CD4-positive, alpha-beta T cell treated with Interleukin-17A for 4 hours (primary cell): ENCODE results near the gene SOS1.
"Not testable (repeated sequence)": the region's sequence is repeated elsewhere in the genome, so short reads cannot be mapped to it uniquely, and the experiment has no call there.

Experiments
- DNase-seq: peaks from one replicate; pipeline ENCODE4 v3.0.0-alpha.2; 2020; ENCODE audit warnings: mixed read lengths

Gene SOS1

DNA sequence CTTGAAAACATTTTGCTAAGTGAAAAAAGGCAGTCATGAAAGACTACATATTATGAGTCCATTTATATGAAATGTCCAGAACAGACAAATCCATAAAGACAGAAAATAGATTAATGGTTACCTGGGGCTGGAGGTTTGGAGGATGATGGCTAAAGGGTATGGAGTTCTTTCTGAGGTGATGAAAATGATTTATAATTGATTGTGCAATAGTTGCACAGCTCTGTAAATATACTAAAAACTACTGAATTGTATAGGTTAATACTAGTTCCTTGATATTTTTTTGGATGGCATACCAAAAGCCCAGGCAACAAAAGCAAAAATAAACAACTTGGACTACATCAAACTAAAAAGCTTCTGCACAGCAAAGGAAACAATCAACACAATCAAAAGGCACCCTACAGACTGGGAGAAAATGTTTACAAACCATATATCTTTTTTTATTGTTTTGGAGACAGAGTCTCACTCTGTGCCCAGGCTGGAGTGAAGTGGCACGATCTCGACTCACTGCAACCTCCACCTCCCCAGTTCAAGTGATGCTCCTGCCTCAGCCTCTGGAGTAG is 21.5 kb downstream of the SOS1 start:
- DNase-seq = no peak

DNA sequence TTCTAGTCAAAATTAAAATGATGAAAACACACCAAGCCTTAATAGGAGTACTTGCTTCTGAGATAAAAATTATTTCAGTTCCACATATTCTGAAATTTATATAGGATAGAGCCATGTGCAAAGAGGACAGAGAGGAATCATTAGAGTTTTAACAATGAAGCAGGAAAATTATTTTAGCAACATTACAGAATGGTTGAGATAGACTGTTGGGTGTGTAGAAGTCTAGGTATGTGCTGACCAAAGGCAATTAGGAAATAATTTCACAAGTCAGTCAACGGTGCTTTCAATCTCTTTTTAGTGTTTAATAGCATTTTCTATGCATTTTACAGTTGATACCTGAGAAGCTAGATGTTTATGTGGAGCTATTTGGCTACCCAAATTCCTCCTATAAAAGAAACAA is 25.2 kb downstream of the SOS1 start:
- DNase-seq = no peak

DNA sequence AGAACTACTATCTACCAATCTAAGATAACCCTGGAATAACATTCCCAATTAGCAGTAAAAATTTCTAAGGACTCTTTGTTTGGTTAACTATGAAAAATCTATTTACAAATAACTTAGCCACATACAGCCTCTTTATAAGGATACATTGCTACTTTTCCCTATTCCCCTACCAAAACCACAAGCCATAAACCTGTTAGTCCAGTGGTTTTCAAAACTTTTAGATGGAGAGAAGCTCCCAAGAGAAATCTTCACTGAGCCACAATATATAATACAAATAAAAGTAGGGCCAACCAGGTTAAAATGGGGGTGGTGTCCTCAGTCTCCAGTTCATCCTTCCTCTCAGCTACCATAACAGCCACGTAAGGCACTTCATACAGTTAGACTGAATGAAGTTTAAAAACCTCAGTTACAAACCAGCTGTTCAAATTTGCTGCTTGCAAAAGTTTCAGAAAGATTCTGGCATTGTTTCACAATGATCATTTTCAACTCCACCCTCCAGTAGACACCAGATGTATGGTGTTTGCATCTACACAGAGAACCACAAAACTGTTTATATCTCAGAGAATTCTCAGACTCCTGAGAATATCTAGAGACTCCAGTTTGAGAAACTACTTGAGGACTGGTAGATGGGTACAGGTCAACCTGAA is 26.0 kb downstream of the SOS1 start:
- DNase-seq = no peak

DNA sequence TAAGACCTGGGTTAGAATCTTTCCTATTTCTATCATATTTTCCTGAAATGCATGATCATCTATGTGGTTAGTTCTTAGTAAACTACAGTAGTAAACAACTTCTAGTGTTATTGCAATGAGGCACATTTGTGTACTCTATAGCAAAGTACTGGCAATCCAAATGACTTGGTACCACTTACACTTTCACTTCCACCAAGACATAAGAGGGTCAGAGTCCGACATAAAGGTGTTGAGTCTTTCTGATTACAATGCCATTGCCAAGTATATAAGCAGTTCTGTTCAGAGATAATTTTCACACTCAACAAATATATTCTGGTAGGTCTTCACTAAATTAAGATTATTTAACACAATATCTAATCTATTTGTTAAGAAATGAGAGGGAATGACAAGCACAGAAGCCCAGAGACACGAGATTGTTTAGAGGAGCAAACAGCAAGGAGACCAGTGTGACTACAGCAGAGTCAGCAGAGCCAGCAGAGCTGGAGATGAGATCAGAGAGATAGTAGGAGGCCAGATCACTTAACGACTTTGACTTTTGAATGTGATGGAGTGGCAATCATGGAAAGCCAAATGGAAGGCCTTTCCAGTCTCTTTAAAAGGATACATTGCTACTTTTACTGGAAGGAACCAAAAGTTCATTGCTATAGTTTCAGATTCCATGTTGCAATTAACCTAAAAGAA is 27.5 kb downstream of the SOS1 start:
- DNase-seq = no peak

DNA sequence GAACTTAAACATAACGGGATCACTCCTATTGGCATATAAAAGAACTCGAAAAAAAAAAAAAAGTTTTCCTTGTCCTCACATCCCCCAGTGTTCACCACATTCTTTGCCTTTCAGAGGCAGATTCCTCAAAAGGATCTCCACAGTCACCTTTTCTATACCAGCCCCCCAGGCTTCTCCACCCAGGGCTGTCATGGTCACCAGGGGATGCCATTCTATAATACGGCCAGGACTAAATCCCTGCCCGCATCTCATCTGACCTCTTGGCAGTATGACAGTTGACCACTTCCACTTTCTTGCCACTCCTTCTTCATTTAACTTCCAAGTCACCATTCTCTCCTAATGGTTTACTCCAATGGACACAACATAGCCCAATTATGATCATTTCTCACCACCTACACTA is 29.3 kb downstream of the SOS1 start:
- no peak for DNase-seq

DNA sequence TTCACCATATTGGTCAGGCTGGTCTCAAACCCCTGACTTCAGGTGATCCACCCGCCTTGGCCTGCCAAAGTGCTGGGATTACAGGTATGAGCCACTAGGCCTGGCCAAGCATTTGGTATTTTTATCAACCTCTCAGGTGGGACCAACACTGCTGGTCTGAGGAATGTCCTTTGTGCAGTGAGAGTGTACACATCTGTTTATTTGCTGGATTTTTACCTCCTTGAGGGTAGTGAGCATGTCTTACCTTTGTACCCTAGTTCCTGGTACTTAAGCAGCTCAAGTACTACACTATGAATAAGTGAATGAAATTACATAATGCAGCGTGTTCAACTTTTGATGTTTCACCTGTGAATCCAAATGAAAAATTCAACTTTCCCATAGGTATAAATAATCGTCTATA is 29.8 kb downstream of the SOS1 start:
- no peak for DNase-seq

DNA sequence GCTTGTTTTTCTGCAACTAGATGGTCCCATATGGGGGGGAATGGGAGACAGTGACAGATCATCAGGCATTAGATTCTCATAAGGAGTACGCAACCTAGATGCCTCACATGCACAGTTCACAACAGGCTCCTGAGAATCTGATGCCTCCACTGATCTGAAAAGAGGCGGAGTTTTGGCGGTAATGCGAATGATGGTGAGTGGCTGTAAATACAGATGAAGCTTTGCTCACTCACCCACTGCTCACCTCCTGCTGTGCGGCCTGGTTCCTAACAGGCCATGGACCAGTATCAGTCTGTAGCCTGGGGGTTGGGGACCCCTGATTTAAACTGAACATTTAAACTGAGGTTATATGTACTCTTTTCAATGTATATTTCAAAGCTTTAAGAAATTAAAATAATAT is 40.7 kb downstream of the SOS1 start:
- DNase-seq = no peak

DNA sequence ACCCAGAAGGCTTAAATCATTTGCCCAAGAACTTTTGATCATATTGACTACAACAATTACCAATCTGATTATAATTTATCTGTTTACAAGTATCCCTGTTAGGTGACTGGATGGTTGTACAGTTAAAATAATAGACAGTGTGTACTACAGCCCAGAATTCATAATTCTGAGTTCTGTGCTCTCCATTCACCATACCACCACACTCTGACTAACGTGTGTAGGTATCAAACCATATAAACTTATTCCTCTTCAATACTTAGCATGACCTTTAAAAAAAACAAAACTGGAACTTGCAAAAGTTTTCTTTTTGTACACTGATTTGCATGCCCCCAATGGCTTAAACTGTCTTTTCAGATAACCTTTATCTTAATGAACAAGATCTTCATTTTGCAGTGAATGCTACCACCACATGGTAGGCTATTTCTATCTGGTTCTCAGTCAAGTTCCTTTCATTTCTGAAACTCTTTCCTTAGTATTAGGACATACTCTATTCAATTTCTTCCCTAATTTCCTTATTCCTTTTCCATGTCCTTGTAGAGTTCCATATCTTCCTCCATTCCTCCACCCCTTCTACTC is 50.9 kb downstream of the SOS1 start:
- no peak for DNase-seq

DNA sequence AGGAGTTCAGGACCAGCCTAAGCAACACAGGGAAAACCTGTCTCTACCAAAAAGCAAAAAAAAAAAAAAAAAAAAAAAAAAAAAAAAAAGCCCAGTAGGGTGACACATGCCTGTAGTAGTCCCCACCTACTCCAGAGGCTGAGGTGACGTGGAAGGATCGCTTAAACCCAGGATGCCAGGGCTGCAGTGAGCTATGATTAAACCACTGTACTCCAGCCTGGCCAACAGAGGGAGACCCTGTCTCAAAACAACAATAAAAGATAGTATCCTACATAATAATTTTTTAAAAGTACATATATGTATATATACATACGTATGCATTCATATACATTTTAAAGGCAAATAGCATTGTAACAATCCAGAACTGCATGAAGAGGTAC is 51.7 kb downstream of the SOS1 start:
- peak; percentile 17 for DNase-seq

DNA sequence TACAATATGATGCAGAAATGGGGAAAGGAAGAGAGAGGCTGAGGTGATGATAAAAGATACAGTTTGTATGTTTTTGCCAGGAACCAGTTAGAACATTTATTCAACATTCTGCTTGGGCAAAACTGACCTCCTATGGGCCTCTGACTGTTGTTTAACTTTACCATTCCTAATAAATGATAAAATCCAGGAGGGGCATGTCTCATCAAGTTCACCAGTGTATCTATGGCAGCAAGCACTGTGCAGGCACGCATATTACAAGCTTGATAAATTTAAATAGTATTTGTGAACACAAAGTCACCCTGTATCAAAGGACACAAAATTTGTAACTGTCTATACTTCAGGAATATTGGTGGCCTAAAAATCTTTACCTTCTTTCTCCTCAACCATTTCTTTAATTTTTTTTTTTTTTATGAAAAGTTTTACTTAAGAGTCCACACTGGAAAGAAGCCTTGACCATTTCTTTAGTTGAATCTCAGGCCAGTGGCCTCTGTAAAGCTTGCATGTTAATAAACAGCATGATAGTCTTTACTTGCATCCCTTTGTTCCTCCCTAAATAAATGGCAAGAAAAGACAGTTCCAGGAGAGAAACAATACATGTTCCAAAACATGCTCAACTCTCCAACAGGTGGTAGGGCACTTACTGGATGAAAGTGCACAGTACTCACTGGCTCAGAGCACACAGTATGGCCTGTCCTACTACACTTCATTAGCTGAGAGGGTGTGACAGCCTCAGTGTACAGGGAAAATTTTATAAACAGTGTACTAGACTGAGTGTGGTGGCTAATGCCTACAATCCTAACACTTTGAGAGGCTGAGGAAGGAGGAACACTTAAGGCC is 52.3 kb downstream of the SOS1 start:
- DNase-seq = no peak

DNA sequence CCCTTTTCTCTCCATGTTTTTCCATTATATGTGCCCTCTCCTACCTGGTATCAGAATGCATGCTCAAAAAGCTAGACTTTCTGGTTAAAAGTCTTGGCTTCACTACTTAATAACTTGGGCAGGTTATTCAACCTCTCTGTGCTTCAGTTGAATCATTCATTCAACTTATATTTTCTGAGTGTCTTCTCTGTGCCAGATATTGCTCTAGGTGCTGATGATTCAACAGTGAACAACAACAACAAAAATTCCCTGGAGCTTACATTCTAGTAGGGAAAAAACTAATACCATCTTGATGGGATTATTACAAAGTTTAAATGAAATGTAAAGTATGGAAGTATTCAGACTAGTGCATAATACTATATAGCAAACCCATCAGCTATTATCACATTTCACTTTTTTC is 55.2 kb downstream of the SOS1 start:
- no peak for DNase-seq

DNA sequence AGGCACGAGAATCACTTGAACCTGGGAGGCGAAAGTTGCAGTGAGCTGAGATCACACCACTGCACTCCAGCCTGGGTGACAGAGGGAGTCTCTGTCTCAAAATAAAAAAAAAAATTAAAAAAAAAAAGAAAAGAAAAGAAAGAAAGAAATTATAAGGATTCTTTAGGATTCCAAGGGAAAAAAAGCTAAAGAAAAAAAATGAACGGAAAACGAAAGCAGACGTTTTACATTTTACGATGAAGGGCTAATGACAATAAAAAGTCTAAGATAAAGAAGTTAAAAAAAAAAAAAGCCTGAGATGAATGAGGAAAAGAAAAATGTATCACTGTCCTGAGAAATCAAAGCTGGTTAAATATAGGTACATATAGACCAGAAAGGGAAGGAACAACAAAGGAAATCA is 58.5 kb downstream of the SOS1 start:
- DNase-seq = no peak

DNA sequence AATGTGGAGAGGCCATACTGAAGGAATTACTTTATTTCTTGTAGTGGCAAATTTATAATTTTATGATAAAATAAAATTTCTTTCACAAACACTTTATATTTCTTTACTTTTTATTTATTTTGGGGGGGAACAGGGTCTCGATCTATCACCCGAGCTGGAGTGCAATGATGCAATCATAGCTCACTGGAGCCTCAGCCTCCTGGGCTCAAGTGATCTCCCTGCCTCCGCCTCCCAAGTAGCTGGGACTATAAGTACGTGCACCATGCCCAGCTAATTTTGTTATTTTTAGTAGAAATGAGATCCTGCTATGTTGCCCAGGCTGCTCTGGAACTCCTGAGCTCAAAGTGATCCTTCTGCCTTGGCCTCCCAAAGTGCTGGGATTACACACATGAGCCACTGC is 59.6 kb downstream of the SOS1 start:
- no peak for DNase-seq

DNA sequence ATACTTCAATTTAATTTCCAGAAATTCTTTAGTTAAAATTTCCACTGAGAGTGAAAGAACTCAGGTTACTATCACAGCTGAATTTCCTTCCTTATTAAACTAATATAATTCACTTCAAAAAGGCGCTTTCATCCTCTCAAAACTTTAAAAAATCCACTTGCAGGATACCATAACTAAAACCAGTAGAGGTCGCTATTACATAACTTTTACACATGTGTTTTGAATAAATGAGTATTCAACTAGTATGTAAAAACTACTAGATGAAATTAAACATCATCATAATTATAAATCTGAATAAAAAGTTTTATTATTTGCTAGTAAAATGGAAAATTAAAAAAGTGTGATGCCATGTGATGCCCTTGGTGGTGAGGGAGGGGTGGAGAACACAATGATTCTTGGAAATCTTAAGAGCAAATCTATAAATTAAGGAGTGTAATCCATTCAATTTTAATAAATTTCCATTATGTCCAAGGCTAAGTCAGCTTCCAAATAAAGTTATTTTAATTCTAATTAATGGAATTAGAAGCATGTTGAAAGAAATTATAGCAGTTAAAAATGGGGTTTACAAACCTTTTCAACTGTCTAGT is 61.4 kb downstream of the SOS1 start:
- no peak for DNase-seq

DNA sequence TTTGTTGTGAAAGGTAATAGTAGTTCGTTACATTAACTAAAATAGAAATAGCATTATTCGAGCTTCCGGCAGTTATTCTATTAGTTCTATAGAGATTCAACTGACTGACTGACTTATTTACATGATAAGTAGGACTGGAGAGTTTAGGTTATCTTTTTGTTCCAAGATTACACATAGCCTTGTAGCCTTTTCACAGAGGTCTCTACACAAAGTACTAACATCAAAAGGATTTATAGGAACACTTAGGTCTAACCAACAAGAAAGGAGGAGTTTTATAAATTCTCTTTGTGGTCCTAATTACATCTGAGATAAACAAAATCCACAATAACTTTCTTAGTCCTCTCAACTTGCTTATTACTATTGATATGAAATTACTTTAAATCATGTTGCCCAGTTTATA is 62.8 kb downstream of the SOS1 start:
- DNase-seq = no peak

DNA sequence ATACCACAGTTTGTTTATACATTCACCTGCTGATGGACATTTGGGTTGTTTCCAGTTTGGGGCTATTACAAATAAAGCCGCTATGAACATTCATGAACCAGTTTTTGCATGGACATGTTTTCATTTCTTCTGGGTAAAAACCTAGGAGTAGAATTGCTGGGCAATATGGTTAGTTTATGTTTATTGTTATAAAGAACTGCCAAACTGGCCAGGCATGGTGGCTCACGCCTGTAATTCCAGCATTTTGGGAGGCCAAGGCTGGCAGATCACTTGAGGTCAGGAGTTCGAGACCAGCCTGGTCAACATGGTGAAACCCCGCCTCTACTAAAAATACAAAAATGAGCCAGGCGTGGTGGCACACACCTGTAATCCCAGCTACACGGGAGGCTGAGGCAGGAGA is 68.2 kb downstream of the SOS1 start:
- not testable (repeated sequence) for DNase-seq

DNA sequence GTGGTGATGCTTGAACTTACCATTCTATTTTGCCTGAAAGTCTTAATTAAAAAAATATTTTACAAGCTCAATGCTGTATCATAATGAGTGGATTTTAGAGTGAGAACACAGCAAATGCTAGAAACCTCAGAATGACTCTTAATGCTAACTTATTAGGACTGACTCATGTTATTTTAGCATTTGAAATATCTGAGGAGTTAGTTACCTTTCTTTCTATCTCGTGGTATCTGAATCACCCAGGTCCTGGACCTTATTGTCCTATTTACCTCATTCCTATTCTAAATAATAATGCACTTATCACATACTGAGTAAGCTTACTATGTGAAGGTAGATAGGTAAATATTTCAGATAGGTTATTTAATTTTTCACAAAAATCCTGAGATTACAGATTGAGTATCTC is 70.7 kb downstream of the SOS1 start:
- DNase-seq = no peak

DNA sequence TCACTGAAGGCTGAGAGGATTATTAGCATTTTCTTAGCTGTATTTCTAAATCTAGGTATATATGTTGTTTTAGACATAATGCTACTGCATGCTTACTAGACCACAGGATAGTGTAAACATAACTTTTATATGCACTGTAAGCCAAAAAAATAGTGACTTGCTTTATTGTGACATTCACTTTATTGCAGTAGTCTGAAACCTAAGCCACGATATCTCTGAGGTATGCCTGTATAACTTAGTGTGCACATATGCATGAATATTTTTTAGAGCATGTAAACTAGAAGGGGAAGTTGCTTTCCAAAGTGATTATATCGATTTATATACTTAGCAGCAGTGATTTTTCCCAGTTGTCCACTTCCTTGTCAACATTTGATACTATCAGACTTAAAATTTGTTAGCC is 81.8 kb downstream of the SOS1 start:
- DNase-seq = no peak

DNA sequence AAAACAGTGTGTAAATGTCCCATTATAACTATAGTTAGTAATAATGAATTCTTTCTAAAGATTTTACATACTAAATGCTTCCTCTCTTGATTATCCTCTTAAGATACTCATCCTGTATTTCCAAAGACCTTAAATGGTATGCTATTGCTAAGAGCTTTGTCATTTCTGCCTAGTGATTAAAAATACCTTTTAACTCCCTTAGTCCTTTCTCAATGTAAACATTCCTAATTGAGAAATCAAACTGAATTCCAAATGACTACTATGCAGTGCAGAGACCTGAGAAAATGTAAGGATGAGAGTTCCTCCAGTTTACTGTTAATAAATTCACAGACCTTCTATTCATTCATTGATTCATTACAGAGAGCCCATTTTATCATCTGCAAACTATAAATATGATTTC is 86.9 kb downstream of the SOS1 start:
- DNase-seq = no peak

DNA sequence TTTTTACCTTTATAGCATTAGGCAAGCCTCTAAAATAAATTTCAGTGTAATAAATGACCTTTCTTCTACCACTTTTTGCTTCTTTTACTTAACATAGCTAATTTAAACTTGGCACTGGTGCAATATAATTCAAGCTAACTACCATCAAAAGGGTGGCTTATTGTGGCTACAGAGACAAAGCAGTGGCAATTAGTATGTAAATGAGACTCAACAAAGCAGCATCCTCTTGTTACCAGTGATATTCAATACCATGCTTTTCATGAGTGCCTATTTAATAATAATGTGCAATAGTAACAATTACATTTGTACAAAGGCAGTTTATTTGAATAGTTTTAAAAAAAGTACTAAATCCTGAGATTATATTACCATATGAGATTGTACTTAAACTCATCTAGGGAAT is 93.4 kb downstream of the SOS1 start:
- DNase-seq = no peak

DNA sequence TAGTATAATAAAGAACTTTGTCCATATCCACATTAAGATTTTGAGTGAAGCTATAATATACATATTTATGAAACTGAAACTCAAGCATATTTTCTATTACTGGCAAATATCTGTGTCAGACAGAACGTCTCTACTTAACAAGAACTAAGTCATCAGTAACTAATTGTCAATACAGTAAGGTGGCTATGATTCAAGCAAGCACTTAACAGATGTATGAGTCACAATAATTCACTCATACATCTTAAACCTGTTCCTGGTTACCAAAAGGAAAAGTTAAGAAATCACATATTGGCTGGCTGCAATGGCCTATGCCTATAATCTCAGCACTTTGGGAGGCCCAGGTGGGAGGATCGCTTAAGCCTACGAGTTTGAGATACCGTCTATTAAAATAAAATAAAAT is 96.0 kb downstream of the SOS1 start:
- DNase-seq = no peak

DNA sequence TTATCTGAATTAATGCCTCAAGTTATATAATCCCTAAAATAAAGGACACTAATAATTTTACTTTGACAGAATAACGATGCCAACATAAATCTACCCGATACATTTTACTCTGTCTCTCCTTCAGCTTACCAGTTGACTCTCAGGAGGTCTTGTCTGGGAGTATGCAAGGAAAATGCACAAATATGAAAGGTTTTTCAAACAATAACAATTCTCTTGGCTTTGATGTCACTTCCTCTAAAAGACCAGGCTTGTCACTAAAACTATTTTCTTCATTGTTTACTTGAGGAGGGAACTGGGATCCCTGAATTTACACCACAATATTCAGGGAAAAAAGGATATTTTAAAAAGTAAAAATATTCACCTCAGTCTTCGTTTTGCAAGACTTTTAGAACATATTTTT is 97.2 kb downstream of the SOS1 start:
- DNase-seq = no peak

DNA sequence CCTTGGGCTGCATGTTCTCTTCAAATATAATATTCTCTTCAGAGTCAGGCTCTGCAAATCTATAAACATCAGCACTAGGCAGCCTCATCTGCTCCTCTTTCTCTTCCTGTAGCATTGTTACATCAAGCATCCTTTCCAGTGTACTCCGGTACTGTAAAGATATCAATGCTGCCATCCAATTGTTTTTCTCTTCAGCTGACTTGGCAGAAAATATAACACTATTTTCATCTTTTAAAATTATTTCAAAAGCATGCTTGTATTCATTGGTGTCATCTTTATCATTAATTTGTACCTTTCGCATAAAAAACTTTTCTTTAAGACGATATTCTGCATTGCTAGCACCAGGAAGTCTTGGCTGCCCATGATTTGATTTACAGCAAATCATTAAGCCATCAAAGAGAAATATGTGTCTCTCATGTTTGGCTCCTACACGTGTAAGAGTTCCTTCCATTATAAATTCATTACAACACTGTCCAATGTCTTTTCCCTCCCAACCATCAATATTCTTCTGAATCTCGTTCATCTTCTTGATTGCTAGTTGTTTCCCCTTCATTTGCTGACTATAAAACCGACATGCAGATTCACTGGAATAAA is 98.1 kb downstream of the SOS1 start:
- DNase-seq = no peak
